Measurements from ENCODE around the gene TMEM168. TPM values are rescaled to one million over a fixed set of nuclear protein-coding genes. Genes with fewer than 3 reads are reported as not detected.

TMEM168 gene
- total RNA-seq, 4 donors from 2014 or later = 8.6 to 57.3 (median 26.0) TPM

- in situ Hi-C loops (cut with MboI; ENCODE audit: low pct_ligation_motif_present in 1 of 4, low pct_unique_long_range_greater_than_20kb in 1 of 4, low sequenced_read_pairs in 3 of 4) (no loop called here), intact Hi-C loops (cut with DNase I; ENCODE audit: low total_unique reads) (no loop called here)
- WGBS, 2 donors (ENCODE audit: low coverage in 1 of 2) = 78% methylated on average over 3 of the region's 3 CpGs; no CpG with 5 or more reads in 1 of the 2 donors
- no peak for DNase-seq
- Histone ChIP-seq H3K4me1 (no peaks in the 10 kb centered on the region), H3K27ac (no peak overlapping the region), H3K36me3 (no peaks in the 10 kb centered on the region), H3K9me3 (peaks cover 15 to 18% of the 10 kb centered on the region in 2 donors), H3K27me3 (no peaks in the 10 kb centered on the region), H3K4me3 (no peak overlapping the region)
- TF ChIP-seq POLR2A (IDR thresholded peaks at IDR 0.05) (no peak), EP300 (IDR thresholded peaks at IDR 0.05; ENCODE audit: low read depth) (no peak), POLR2AphosphoS5 (IDR thresholded peaks at IDR 0.05) (no peak), CTCF (IDR thresholded peaks at IDR 0.05) (no peak)
Measured at GRCh38 chr7:112726076-112726475, 64.1 kb downstream of the TMEM168 start.

GRCh38 chr7:112723416-112723815 is 66.8 kb downstream of the TMEM168 start:
- H3K27ac ChIP-seq = no peak overlapping the region
- H3K4me1 ChIP-seq = no peaks in the 10 kb centered on the region
- no peak for TF ChIP-seq POLR2A (IDR thresholded peaks at IDR 0.05)
- no peak for TF ChIP-seq EP300 (IDR thresholded peaks at IDR 0.05; ENCODE audit: low read depth)
- TF ChIP-seq POLR2AphosphoS5 (IDR thresholded peaks at IDR 0.05) = no peak
- no peak for TF ChIP-seq CTCF (IDR thresholded peaks at IDR 0.05)
- peaks cover 7 to 9% of the 10 kb centered on the region in 2 donors for H3K9me3 ChIP-seq
- no peaks in the 10 kb centered on the region for H3K36me3 ChIP-seq
- DNase-seq = no peak
- in situ Hi-C loops (cut with MboI; ENCODE audit: low pct_ligation_motif_present in 1 of 4, low pct_unique_long_range_greater_than_20kb in 1 of 4, low sequenced_read_pairs in 3 of 4) (no loop called here), intact Hi-C loops (cut with DNase I; ENCODE audit: low total_unique reads) (no loop called here)
- no peaks in the 10 kb centered on the region for H3K27me3 ChIP-seq
- 82 to 84% methylated on average over 4 of the region's 4 CpGs for WGBS, 2 donors (ENCODE audit: low coverage in 1 of 2)
- H3K4me3 ChIP-seq = no peak overlapping the region

- no peaks in the 10 kb centered on the region for H3K27me3 ChIP-seq
- in situ Hi-C loops (cut with MboI; ENCODE audit: low pct_ligation_motif_present in 1 of 4, low pct_unique_long_range_greater_than_20kb in 1 of 4, low sequenced_read_pairs in 3 of 4) = no loop called here
- no peak overlapping the region for H3K4me3 ChIP-seq
- WGBS, 2 donors (ENCODE audit: low coverage in 1 of 2) = 67 to 68% methylated on average over 1 of the region's 1 CpG
- no peaks in the 10 kb centered on the region for H3K9me3 ChIP-seq
- TF ChIP-seq CTCF (IDR thresholded peaks at IDR 0.05) (no peak), POLR2AphosphoS5 (IDR thresholded peaks at IDR 0.05) (no peak), EP300 (IDR thresholded peaks at IDR 0.05; ENCODE audit: low read depth) (no peak), POLR2A (IDR thresholded peaks at IDR 0.05) (no peak)
- H3K36me3 ChIP-seq = no peaks in the 10 kb centered on the region
- intact Hi-C loops (cut with DNase I; ENCODE audit: low total_unique reads) = no loop called here
- no peak for DNase-seq
- no peaks in the 10 kb centered on the region for H3K4me1 ChIP-seq
- no peak overlapping the region for H3K27ac ChIP-seq
Measured at GRCh38 chr7:112721366-112721765, 68.8 kb downstream of the TMEM168 start.

- no peak for TF ChIP-seq EP300 (IDR thresholded peaks at IDR 0.05; ENCODE audit: low read depth)
- no peak for TF ChIP-seq POLR2AphosphoS5 (IDR thresholded peaks at IDR 0.05)
- no peak for TF ChIP-seq CTCF (IDR thresholded peaks at IDR 0.05)
- WGBS, 2 donors (ENCODE audit: low coverage in 1 of 2) = 92 to 93% methylated on average over 2 to 4 of the region's 4 CpGs
- no peaks in the 10 kb centered on the region for H3K27me3 ChIP-seq
- H3K36me3 ChIP-seq = no peaks in the 10 kb centered on the region
- no peaks in the 10 kb centered on the region for H3K9me3 ChIP-seq
- no peak overlapping the region for H3K4me3 ChIP-seq
- intact Hi-C loops (cut with DNase I; ENCODE audit: low total_unique reads) = no loop called here
- H3K27ac ChIP-seq = no peak overlapping the region
- in situ Hi-C loops (cut with MboI; ENCODE audit: low pct_ligation_motif_present in 1 of 4, low pct_unique_long_range_greater_than_20kb in 1 of 4, low sequenced_read_pairs in 3 of 4) = no loop called here
- no peaks in the 10 kb centered on the region for H3K4me1 ChIP-seq
- DNase-seq = no peak
Measured at GRCh38 chr7:112715525-112715924, 74.7 kb downstream of the TMEM168 start.
